ENCODE measurements around the gene SSH2.

GRCh38 chr17:29931231-29931932 is 1.4 kb upstream of the SSH2 start:
- TF ChIP-seq MXI1 (conservative IDR thresholded peaks at IDR 0.05; ENCODE audit: poor library complexity, severe bottlenecking) (peak; percentile 26), CTCF (IDR thresholded peaks at IDR 0.05; ENCODE audit: poor library complexity, severe bottlenecking) (peak; percentile 98), POLR2AphosphoS5 (IDR thresholded peaks at IDR 0.05) (peak; percentile 84), EZH2 (IDR thresholded peaks at IDR 0.05; ENCODE audit: borderline replicate concordance, insufficient read depth, low read length, poor library complexity, severe bottlenecking) (no peak), EP300 (conservative IDR thresholded peaks at IDR 0.05; ENCODE audit: poor library complexity, severe bottlenecking) (peak; percentile 94), TAF1 (IDR thresholded peaks at IDR 0.05; ENCODE audit: low read depth) (peak; percentile 33)

All from neural cell (in vitro differentiated cells).